Measurements from ENCODE around the gene CDK14. TPM values are rescaled to one million over a fixed set of nuclear protein-coding genes. Genes with fewer than 3 reads are reported as not detected.
"Not testable (repeated sequence)": the region's sequence is repeated elsewhere in the genome, so short reads cannot be mapped to it uniquely, and the experiment has no call there.

Gene CDK14
- total RNA-seq, 2 donors from 2014 or later, result 5.1 to 5.5 TPM

- ATAC-seq; DNase-seq; intact Hi-C loops (cut with DNase I, micrococcal nuclease): not testable (repeated sequence)
Measured at GRCh38 chr7:90735611-90736280, 139.6 kb downstream of the CDK14 start.

- DNase-seq (no peak), ATAC-seq (no peak)
- intact Hi-C loops (cut with DNase I, micrococcal nuclease), result no loop called here
Measured at GRCh38 chr7:90736316-90736715, 140.2 kb downstream of the CDK14 start.

- ATAC-seq (peak; percentile 56), DNase-seq (no peak)
- intact Hi-C loops (cut with DNase I, micrococcal nuclease), result no loop called here
Measured at GRCh38 chr7:90736968-90737939, 141.1 kb downstream of the CDK14 start.

GRCh38 chr7:90738249-90738648 lies 142.1 kb downstream of the CDK14 start:
- intact Hi-C loops (cut with DNase I, micrococcal nuclease), result no loop called here
- no peak for ATAC-seq

GRCh38 chr7:90739716-90740115 lies 143.6 kb downstream of the CDK14 start:
- intact Hi-C loops (cut with DNase I, micrococcal nuclease), result no loop called here
- ATAC-seq (no peak), DNase-seq (no peak)

More at GRCh38 chr7:90738249-90738648, 142.1 kb downstream of the CDK14 start:
- no peak for DNase-seq

GRCh38 chr7:90740386-90740785 lies 144.3 kb downstream of the CDK14 start:
- DNase-seq (no peak), ATAC-seq (no peak)
- intact Hi-C loops (cut with DNase I, micrococcal nuclease), result no loop called here

GRCh38 chr7:90743626-90744025 lies 147.5 kb downstream of the CDK14 start:
- intact Hi-C loops (cut with DNase I, micrococcal nuclease), result no loop called here
- DNase-seq, result no peak
- ATAC-seq, result no peak

GRCh38 chr7:90747516-90747915 lies 151.4 kb downstream of the CDK14 start:
- ATAC-seq (no peak), DNase-seq (no peak)

GRCh38 chr7:90749262-90749661 lies 153.1 kb downstream of the CDK14 start:
- peak; percentile 37 for ATAC-seq
- intact Hi-C loops (cut with DNase I, micrococcal nuclease), result no loop called here
- DNase-seq, result no peak

More at GRCh38 chr7:90747516-90747915, 151.4 kb downstream of the CDK14 start:
- intact Hi-C loops (cut with DNase I, micrococcal nuclease), result no loop called here

GRCh38 chr7:90749774-90750173 lies 153.7 kb downstream of the CDK14 start:
- intact Hi-C loops (cut with DNase I, micrococcal nuclease), result no loop called here
- ATAC-seq, result peak; percentile 56
- no peak for DNase-seq

- ATAC-seq, result no peak
- intact Hi-C loops (cut with DNase I, micrococcal nuclease), result no loop called here
- DNase-seq, result no peak
Measured at GRCh38 chr7:90751595-90751994, 155.5 kb downstream of the CDK14 start.

GRCh38 chr7:90752051-90752450 lies 155.9 kb downstream of the CDK14 start:
- ATAC-seq (no peak), DNase-seq (no peak)
- intact Hi-C loops (cut with DNase I, micrococcal nuclease), result no loop called here

GRCh38 chr7:90755041-90755440 lies 158.9 kb downstream of the CDK14 start:
- no peak for ATAC-seq

GRCh38 chr7:90756366-90756765 lies 160.2 kb downstream of the CDK14 start:
- intact Hi-C loops (cut with DNase I, micrococcal nuclease), result no loop called here
- DNase-seq, result no peak
- ATAC-seq, result no peak

More at GRCh38 chr7:90755041-90755440, 158.9 kb downstream of the CDK14 start:
- intact Hi-C loops (cut with DNase I, micrococcal nuclease), result no loop called here
- DNase-seq, result no peak

- ATAC-seq; intact Hi-C loops (cut with DNase I, micrococcal nuclease): not testable (repeated sequence)
Measured at GRCh38 chr7:90757565-90757950, 161.4 kb downstream of the CDK14 start.

GRCh38 chr7:90758933-90759562 lies 162.9 kb downstream of the CDK14 start:
- intact Hi-C loops (cut with DNase I, micrococcal nuclease), result no loop called here
- no peak for ATAC-seq
- DNase-seq, result no peak

More at GRCh38 chr7:90757565-90757950, 161.4 kb downstream of the CDK14 start:
- not testable (repeated sequence) for DNase-seq

- intact Hi-C loops (cut with DNase I, micrococcal nuclease), result no loop called here
- DNase-seq (no peak), ATAC-seq (no peak)
Measured at GRCh38 chr7:90759710-90760109, 163.6 kb downstream of the CDK14 start.

- no peak for ATAC-seq
- intact Hi-C loops (cut with DNase I, micrococcal nuclease), result no loop called here
Measured at GRCh38 chr7:90760892-90761291, 164.8 kb downstream of the CDK14 start.

GRCh38 chr7:90761584-90761983 lies 165.5 kb downstream of the CDK14 start:
- intact Hi-C loops (cut with DNase I, micrococcal nuclease), result no loop called here

More at GRCh38 chr7:90760892-90761291, 164.8 kb downstream of the CDK14 start:
- DNase-seq, result no peak

More at GRCh38 chr7:90761584-90761983, 165.5 kb downstream of the CDK14 start:
- no peak for DNase-seq
- ATAC-seq, result no peak

Measured in left colon (tissue), 2 donors.